Measurements from ENCODE around the gene DDX47. TPM values are rescaled to one million over a fixed set of nuclear protein-coding genes. Genes with fewer than 3 reads are reported as not detected.
A peak's percentile ranks its signal among the peaks of the same experiment; 100 is the strongest.
"Not testable (repeated sequence)": the region's sequence is repeated elsewhere in the genome, so short reads cannot be mapped to it uniquely, and the experiment has no call there.

DDX47 gene
- total and polyA plus RNA-seq, 4 donors = 20.2 to 37.2 (median 25.9) TPM

- H3K27ac ChIP-seq (ENCODE audit: low read depth in 1 of 2, low read length in 2 of 2) = peak overlapping the region; percentile 14 to 52
- H3K36me3 ChIP-seq (ENCODE audit: control insufficient read depth in 4 of 4, insufficient read depth in 3 of 4, low read depth in 1 of 4, low read length in 3 of 4) = no peaks in the 10 kb centered on the region
- H3K4me3 ChIP-seq (ENCODE audit: low read depth in 1 of 3, low read length in 3 of 3) = no peak overlapping the region
- H3K4me1 ChIP-seq (ENCODE audit: control insufficient read depth in 4 of 4, insufficient read depth in 4 of 4, low read length in 3 of 4) = peaks cover 0 to 2% (median 0%) of the 10 kb centered on the region in 4 donors
- H3K27me3 ChIP-seq (ENCODE audit: control insufficient read depth in 4 of 4, insufficient read depth in 4 of 4, low read length in 3 of 4) = no peaks in the 10 kb centered on the region
- H3K9me3 ChIP-seq (ENCODE audit: control insufficient read depth in 4 of 4, low read length in 3 of 4) = no peaks in the 10 kb centered on the region
- no peak for TF ChIP-seq RAD21 (IDR thresholded peaks at IDR 0.05)
- no peak for TF ChIP-seq FOXA2 (IDR thresholded peaks at IDR 0.05)
- TF ChIP-seq RXRA (IDR thresholded peaks at IDR 0.05) = no peak
- no peak overlapping the region for H3K9ac ChIP-seq (ENCODE audit: low read depth in 1 of 2, low read length in 2 of 2)
- WGBS = 73% methylated on average over 8 of the region's 8 CpGs
- no peak for DNase-seq (ENCODE audit: low spot score)
These were observed 6.2 kb upstream of the DDX47 start for GRCh38 chr12:12806784-12807516.

GRCh38 chr12:12807517-12807903 is 5.6 kb upstream of the DDX47 start:
- peak overlapping the region; percentile 14 to 52 for H3K27ac ChIP-seq (ENCODE audit: low read depth in 1 of 2, low read length in 2 of 2)
- H3K4me3 ChIP-seq (ENCODE audit: low read depth in 1 of 3, low read length in 3 of 3); H3K9me3 ChIP-seq (ENCODE audit: control insufficient read depth in 4 of 4, low read length in 3 of 4); H3K9ac ChIP-seq (ENCODE audit: low read depth in 1 of 2, low read length in 2 of 2); H3K27me3 ChIP-seq (ENCODE audit: control insufficient read depth in 4 of 4, insufficient read depth in 4 of 4, low read length in 3 of 4); H3K4me1 ChIP-seq (ENCODE audit: control insufficient read depth in 4 of 4, insufficient read depth in 4 of 4, low read length in 3 of 4); DNase-seq (ENCODE audit: low spot score); H3K36me3 ChIP-seq (ENCODE audit: control insufficient read depth in 4 of 4, insufficient read depth in 3 of 4, low read depth in 1 of 4, low read length in 3 of 4): not testable (repeated sequence)
- WGBS = 81% methylated on average over 3 of the region's 3 CpGs

- TF ChIP-seq GABPA (IDR thresholded peaks at IDR 0.05 in 1 of 2, conservative IDR thresholded peaks at IDR 0.05 in 1 of 2) (peak; percentile 13 to 30), TAF1 (conservative IDR thresholded peaks at IDR 0.05) (no peak), NR2F2 (IDR thresholded peaks at IDR 0.05) (peak; percentile 93), MAX (IDR thresholded peaks at IDR 0.05) (no peak), RAD21 (IDR thresholded peaks at IDR 0.05) (peak in 1 of 2 donors; percentile 13), SP1 (IDR thresholded peaks at IDR 0.05) (peak; percentile 63)
- H3K27ac ChIP-seq (ENCODE audit: low read depth in 1 of 2, low read length in 2 of 2) = peak overlapping the region; percentile 36 to 72
- no peaks in the 10 kb centered on the region for H3K27me3 ChIP-seq (ENCODE audit: control insufficient read depth in 4 of 4, insufficient read depth in 4 of 4, low read length in 3 of 4)
- H3K4me1 ChIP-seq (ENCODE audit: control insufficient read depth in 4 of 4, insufficient read depth in 4 of 4, low read length in 3 of 4) = peaks cover 0 to 2% (median 0%) of the 10 kb centered on the region in 4 donors
- H3K9ac ChIP-seq (ENCODE audit: low read depth in 1 of 2, low read length in 2 of 2) = peak overlapping the region; percentile 32 to 72
- no peak overlapping the region for H3K4me3 ChIP-seq (ENCODE audit: low read depth in 1 of 3, low read length in 3 of 3)
- no peaks in the 10 kb centered on the region for H3K9me3 ChIP-seq (ENCODE audit: control insufficient read depth in 4 of 4, low read length in 3 of 4)
- no peaks in the 10 kb centered on the region for H3K36me3 ChIP-seq (ENCODE audit: control insufficient read depth in 4 of 4, insufficient read depth in 3 of 4, low read depth in 1 of 4, low read length in 3 of 4)
- WGBS = 72% methylated on average over 11 of the region's 11 CpGs
- no peak for DNase-seq (ENCODE audit: low spot score)
These were observed 5.0 kb upstream of the DDX47 start for GRCh38 chr12:12807970-12808702.

- Histone ChIP-seq H3K4me3 (ENCODE audit: low read depth in 1 of 3, low read length in 3 of 3) (no peak overlapping the region), H3K27me3 (ENCODE audit: control insufficient read depth in 4 of 4, insufficient read depth in 4 of 4, low read length in 3 of 4) (no peaks in the 10 kb centered on the region), H3K9ac (ENCODE audit: low read depth in 1 of 2, low read length in 2 of 2) (no peak overlapping the region), H3K9me3 (ENCODE audit: control insufficient read depth in 4 of 4, low read length in 3 of 4) (no peaks in the 10 kb centered on the region), H3K27ac (ENCODE audit: low read depth in 1 of 2, low read length in 2 of 2) (no peak overlapping the region), H3K36me3 (ENCODE audit: control insufficient read depth in 4 of 4, insufficient read depth in 3 of 4, low read depth in 1 of 4, low read length in 3 of 4) (peaks cover 0 to 2% (median 0%) of the 10 kb centered on the region in 4 donors), H3K4me1 (ENCODE audit: control insufficient read depth in 4 of 4, insufficient read depth in 4 of 4, low read length in 3 of 4) (peaks cover 0 to 18% (median 10%) of the 10 kb centered on the region in 4 donors)
- no peak for TF ChIP-seq HNF4A (conservative IDR thresholded peaks at IDR 0.05)
- TF ChIP-seq FOXA2 (IDR thresholded peaks at IDR 0.05) = no peak
- no peak for TF ChIP-seq YY1 (IDR thresholded peaks at IDR 0.05)
- no peak for TF ChIP-seq ZBTB33 (IDR thresholded peaks at IDR 0.05)
- 80% methylated on average over 10 of the region's 10 CpGs for WGBS
- DNase-seq (ENCODE audit: low spot score) = no peak
These were observed 2.6 kb upstream of the DDX47 start for GRCh38 chr12:12810553-12811021.
